GM12878 (cell line): ENCODE results near the gene LORICRIN. TPM values are rescaled to one million over a fixed set of nuclear protein-coding genes. Genes with fewer than 3 reads are reported as not detected.

Experiments used
- ASH2L ChIP-seq: fragments of 300-600, 200-600 bp; sonication (generic); IDR thresholded peaks from 2 replicates; pipeline ENCODE4 v1.6.1; 2017; ENCODE audit warnings: low read depth, mild to moderate bottlenecking, borderline replicate concordance
- BACH1 ChIP-seq: fragments of 450-650 bp; IDR thresholded peaks from 2 replicates; pipeline ENCODE4 v1.6.1; 2017; ENCODE audit warnings: mild to moderate bottlenecking, borderline replicate concordance
- ZNF622 ChIP-seq: fragments of 450-650 bp; IDR thresholded peaks from 2 replicates; pipeline ENCODE4 v1.6.1; 2017; ENCODE audit warnings: mild to moderate bottlenecking, inconsistent platforms
- polyA plus RNA-seq, 11 experiments: library from polyadenylated mRNA; depleted of rRNA in 4 of 11; unstranded in 6 of 11; stranded (reverse) in 5 of 11; fragments of >200 nt; fragmentation: Nextera tagmentation in 4 of 11; fragmentation: Illumina TruSeq in 1 of 11; extraction: Ambion mirVana in 4 of 11; extraction: Trizol in 1 of 11; gene quantifications; 1 replicate in 1 of 11; 2 replicates in 10 of 11; pipeline versions ENCODE4 v1.2.1 to v1.2.3, GENCODE V29; 2011 to 2016; ENCODE audit warnings: inconsistent platforms in 2 of 11, missing spikeins in 2 of 11, low read depth in 1 of 11
- total RNA-seq, 4 experiments: library from RNA; depleted of rRNA in 3 of 4; stranded (reverse); fragments of >200 nt in 3 of 4; fragmentation: Illumina TruSeq in 1 of 4; extraction: Trizol in 1 of 4; gene quantifications; 2 replicates each; pipeline versions ENCODE4 v1.2.1 to v1.2.3, GENCODE V29; 2013 to 2021
- TF ChIP-seq, protein P1 (sequence below): fragments of 450-650 bp; IDR thresholded peaks from 2 replicates; pipeline ENCODE4 v1.6.1; 2016; ENCODE audit warnings: mild to moderate bottlenecking
- TF ChIP-seq, protein P2 (sequence below): fragments of 150-350 bp; IDR thresholded peaks from 2 replicates; pipeline ENCODE4 v1.6.1; 2016; ENCODE audit warnings: low read depth, low read length
- TF ChIP-seq, protein P3 (sequence below): fragments of 450-650 bp; IDR thresholded peaks from 2 replicates; pipeline ENCODE4 v1.6.1; 2017; ENCODE audit warnings: mild to moderate bottlenecking
- TF ChIP-seq, protein P4 (sequence below): IDR thresholded peaks from 2 replicates; pipeline ENCODE4 v1.6.1; 2012; ENCODE audit warnings: low read length, inconsistent platforms

LORICRIN gene
- total and polyA plus RNA-seq, 10 of the 15 experiments (the other 5 are each of a cell fraction or from before 2014, with no cell fraction given), result 0.06 to 0.37 TPM; not detected in 8

DNA sequence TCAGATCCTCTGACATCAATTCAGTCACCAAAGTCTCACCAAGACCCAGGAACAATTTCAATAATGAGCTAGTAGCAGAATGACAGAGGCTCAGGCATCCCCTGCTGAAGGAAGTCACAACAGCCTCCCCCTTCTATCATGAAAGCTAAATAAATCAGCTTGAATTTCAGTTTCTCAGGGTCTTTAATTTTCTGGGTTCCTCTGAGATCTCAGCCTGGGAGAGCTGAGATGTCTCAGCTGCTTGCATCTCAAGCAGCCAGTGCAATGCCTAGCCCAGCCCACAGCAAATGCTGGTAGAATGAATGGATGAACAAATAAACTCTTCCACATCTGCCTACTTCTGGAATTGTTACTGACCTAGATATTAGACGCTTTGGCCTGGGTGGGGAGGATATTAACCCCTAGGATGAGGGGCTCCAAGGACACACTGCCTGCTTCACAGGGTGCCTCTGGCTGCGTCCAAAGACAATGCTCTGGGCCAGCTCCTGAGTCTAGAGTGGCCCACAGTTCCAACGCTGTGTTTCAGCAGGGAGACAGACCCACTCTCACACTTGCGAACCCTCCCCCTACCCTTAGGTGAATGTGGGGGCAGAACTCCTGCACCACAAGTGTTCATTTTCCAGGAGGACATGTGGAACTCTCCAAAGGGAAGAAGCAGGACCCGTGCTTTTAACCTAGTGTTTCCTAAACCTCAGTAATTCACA is 11.2 kb upstream of the LORICRIN start (continued):
- TF ChIP-seq, protein P1, sequence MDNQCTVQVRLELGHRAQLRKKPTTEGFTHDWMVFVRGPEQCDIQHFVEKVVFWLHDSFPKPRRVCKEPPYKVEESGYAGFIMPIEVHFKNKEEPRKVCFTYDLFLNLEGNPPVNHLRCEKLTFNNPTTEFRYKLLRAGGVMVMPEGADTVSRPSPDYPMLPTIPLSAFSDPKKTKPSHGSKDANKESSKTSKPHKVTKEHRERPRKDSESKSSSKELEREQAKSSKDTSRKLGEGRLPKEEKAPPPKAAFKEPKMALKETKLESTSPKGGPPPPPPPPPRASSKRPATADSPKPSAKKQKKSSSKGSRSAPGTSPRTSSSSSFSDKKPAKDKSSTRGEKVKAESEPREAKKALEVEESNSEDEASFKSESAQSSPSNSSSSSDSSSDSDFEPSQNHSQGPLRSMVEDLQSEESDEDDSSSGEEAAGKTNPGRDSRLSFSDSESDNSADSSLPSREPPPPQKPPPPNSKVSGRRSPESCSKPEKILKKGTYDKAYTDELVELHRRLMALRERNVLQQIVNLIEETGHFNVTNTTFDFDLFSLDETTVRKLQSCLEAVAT, result no peak
- TF ChIP-seq ASH2L, result no peak
- no peak for TF ChIP-seq ZNF622
- TF ChIP-seq BACH1, result no peak
- TF ChIP-seq, protein P2, sequence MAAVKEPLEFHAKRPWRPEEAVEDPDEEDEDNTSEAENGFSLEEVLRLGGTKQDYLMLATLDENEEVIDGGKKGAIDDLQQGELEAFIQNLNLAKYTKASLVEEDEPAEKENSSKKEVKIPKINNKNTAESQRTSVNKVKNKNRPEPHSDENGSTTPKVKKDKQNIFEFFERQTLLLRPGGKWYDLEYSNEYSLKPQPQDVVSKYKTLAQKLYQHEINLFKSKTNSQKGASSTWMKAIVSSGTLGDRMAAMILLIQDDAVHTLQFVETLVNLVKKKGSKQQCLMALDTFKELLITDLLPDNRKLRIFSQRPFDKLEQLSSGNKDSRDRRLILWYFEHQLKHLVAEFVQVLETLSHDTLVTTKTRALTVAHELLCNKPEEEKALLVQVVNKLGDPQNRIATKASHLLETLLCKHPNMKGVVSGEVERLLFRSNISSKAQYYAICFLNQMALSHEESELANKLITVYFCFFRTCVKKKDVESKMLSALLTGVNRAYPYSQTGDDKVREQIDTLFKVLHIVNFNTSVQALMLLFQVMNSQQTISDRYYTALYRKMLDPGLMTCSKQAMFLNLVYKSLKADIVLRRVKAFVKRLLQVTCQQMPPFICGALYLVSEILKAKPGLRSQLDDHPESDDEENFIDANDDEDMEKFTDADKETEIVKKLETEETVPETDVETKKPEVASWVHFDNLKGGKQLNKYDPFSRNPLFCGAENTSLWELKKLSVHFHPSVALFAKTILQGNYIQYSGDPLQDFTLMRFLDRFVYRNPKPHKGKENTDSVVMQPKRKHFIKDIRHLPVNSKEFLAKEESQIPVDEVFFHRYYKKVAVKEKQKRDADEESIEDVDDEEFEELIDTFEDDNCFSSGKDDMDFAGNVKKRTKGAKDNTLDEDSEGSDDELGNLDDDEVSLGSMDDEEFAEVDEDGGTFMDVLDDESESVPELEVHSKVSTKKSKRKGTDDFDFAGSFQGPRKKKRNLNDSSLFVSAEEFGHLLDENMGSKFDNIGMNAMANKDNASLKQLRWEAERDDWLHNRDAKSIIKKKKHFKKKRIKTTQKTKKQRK, result no peak
- TF ChIP-seq, protein P3, sequence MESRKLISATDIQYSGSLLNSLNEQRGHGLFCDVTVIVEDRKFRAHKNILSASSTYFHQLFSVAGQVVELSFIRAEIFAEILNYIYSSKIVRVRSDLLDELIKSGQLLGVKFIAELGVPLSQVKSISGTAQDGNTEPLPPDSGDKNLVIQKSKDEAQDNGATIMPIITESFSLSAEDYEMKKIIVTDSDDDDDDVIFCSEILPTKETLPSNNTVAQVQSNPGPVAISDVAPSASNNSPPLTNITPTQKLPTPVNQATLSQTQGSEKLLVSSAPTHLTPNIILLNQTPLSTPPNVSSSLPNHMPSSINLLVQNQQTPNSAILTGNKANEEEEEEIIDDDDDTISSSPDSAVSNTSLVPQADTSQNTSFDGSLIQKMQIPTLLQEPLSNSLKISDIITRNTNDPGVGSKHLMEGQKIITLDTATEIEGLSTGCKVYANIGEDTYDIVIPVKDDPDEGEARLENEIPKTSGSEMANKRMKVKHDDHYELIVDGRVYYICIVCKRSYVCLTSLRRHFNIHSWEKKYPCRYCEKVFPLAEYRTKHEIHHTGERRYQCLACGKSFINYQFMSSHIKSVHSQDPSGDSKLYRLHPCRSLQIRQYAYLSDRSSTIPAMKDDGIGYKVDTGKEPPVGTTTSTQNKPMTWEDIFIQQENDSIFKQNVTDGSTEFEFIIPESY, result no peak
- TF ChIP-seq, protein P4, sequence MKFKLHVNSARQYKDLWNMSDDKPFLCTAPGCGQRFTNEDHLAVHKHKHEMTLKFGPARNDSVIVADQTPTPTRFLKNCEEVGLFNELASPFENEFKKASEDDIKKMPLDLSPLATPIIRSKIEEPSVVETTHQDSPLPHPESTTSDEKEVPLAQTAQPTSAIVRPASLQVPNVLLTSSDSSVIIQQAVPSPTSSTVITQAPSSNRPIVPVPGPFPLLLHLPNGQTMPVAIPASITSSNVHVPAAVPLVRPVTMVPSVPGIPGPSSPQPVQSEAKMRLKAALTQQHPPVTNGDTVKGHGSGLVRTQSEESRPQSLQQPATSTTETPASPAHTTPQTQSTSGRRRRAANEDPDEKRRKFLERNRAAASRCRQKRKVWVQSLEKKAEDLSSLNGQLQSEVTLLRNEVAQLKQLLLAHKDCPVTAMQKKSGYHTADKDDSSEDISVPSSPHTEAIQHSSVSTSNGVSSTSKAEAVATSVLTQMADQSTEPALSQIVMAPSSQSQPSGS, result no peak
